ENCODE results near the gene TMEM9. TPM values are rescaled to one million over a fixed set of nuclear protein-coding genes. Genes with fewer than 3 reads are reported as not detected.

The TMEM9 gene
- total RNA-seq, 1 donor from 2014 or later = 55.3 TPM

Other genes starting within 250 kb of the TMEM9 start
- gene KIF21B, start 130.8 kb downstream of the TMEM9 start, total RNA-seq = 10.7 TPM
- not detected for gene CACNA1S, start 42.0 kb downstream of the TMEM9 start, total RNA-seq
- not detected for gene ASCL5, start 27.3 kb downstream of the TMEM9 start, total RNA-seq
- 0.16 TPM for gene IGFN1, start 36.4 kb upstream of the TMEM9 start, total RNA-seq
- 58.1 TPM for gene PKP1, start 129.0 kb upstream of the TMEM9 start, total RNA-seq
- 1.4 TPM for gene TNNT2, start 223.2 kb upstream of the TMEM9 start, total RNA-seq
- gene LAD1, start 244.8 kb upstream of the TMEM9 start, total RNA-seq = 186 TPM

All from ureter (tissue), 1 donor.